GM23248 (cell line): ENCODE data around the gene LSM14A. TPM values are rescaled to one million over a fixed set of nuclear protein-coding genes. Genes with fewer than 3 reads are reported as not detected.
"Not testable (repeated sequence)": the region's sequence is repeated elsewhere in the genome, so short reads cannot be mapped to it uniquely, and the experiment has no call there.

Experiments used
- DNase-seq: peaks from one replicate; pipeline ENCODE4 v3.0.0-alpha.2; 2015
- H2AFZ ChIP-seq: fragments of 200-600 bp; sonication (generic); 2 replicates; pipeline ENCODE4 v1.6.1; 2016; ENCODE audit warnings: antibody characterized with exemption
- H3F3A ChIP-seq: fragments of 200-600 bp; sonication (generic); 2 replicates; pipeline ENCODE4 v1.6.1; 2016; ENCODE audit warnings: mild to moderate bottlenecking, antibody characterized with exemption, mixed run types; ENCODE audit not compliant: insufficient read depth
- H3K27ac ChIP-seq: fragments of 200-600 bp; sonication (generic); 2 replicates; pipeline ENCODE4 v1.5.1; 2016; ENCODE audit warnings: mild to moderate bottlenecking
- H3K27me3 ChIP-seq: fragments of 200-600 bp; sonication (generic); replicated peaks from 2 replicates; pipeline ENCODE4 v1.6.1; 2016; ENCODE audit warnings: mild to moderate bottlenecking; ENCODE audit not compliant: insufficient read depth
- H3K36me3 ChIP-seq: fragments of 200-600 bp; sonication (generic); 2 replicates; pipeline ENCODE4 v1.6.1; 2016; ENCODE audit warnings: low read depth, mild to moderate bottlenecking
- H3K4me1 ChIP-seq: fragments of 200-600 bp; sonication (generic); 2 replicates; pipeline ENCODE4 v1.6.1; 2016; ENCODE audit warnings: mild to moderate bottlenecking; ENCODE audit not compliant: insufficient read depth
- H3K4me2 ChIP-seq: fragments of 200-600 bp; sonication (generic); one replicate; pipeline ENCODE4 v1.6.1; 2016; ENCODE audit warnings: mild to moderate bottlenecking; ENCODE audit not compliant: unreplicated experiment
- H3K4me3 ChIP-seq: fragments of 200-600 bp; sonication (generic); 2 replicates; pipeline ENCODE4 v1.5.1; 2016; ENCODE audit warnings: mild to moderate bottlenecking
- H3K79me2 ChIP-seq: fragments of 200-600 bp; sonication (generic); 2 replicates; pipeline ENCODE4 v1.6.1; 2016; ENCODE audit warnings: mild to moderate bottlenecking; ENCODE audit not compliant: insufficient read depth
- H3K9ac ChIP-seq: fragments of 200-600 bp; sonication (generic); 2 replicates; pipeline ENCODE4 v1.6.1; 2016; ENCODE audit warnings: mild to moderate bottlenecking
- H3K9me2 ChIP-seq: fragments of 200-600 bp; sonication (generic); 2 replicates; pipeline ENCODE4 v1.6.1; 2016; ENCODE audit warnings: mixed run types, mild to moderate bottlenecking, moderate library complexity; ENCODE audit not compliant: insufficient read depth
- H3K9me3 ChIP-seq: fragments of 200-600 bp; sonication (generic); one replicate; pipeline ENCODE4 v1.6.1; 2017; ENCODE audit warnings: low read depth
- H4K20me1 ChIP-seq: fragments of 200-600 bp; sonication (generic); 2 replicates; pipeline ENCODE4 v1.6.0; 2016; ENCODE audit not compliant: insufficient read depth
- EZH2 ChIP-seq: fragments of 200-600 bp; sonication (generic); IDR thresholded peaks from 2 replicates; pipeline ENCODE4 v1.6.1; 2018; ENCODE audit warnings: antibody characterized with exemption, mild to moderate bottlenecking; ENCODE audit not compliant: insufficient read depth, poor library complexity, severe bottlenecking
- EZH2phosphoT487 ChIP-seq: fragments of 200-600 bp; sonication (generic); IDR thresholded peaks from 2 replicates; pipeline ENCODE4 v1.6.1; 2018; ENCODE audit warnings: antibody characterized with exemption, moderate library complexity, mild to moderate bottlenecking, low read depth; ENCODE audit not compliant: insufficient read depth
- WGBS, 2 experiments: methylation state at CpG; one replicate each; pipeline ENCODE4 v1.1.6; 2015 to 2017; ENCODE audit warnings: low lambda C conversion rate in 2 of 2, low coverage in 1 of 2; ENCODE audit errors: missing lambda C conversion rate in 2 of 2; 5-methylcytosine and 5-hydroxymethylcytosine counted together
- in situ Hi-C: fragments of 300-500 bp; cut with MboI; formaldehyde crosslinking; loops from 2 replicates; pipeline ENCODE4 v1.15.0; 2020
- polyA plus RNA-seq: library from polyadenylated mRNA; unstranded; fragments of >200 nt; fragmentation: Nextera tagmentation; extraction: Ambion mirVana; gene quantifications from 2 replicates; pipeline ENCODE4 v1.2.1, GENCODE V29; 2016
- total RNA-seq: library from RNA; depleted of rRNA; stranded (reverse); fragments of >200 nt; shearing (Covaris generic); gene quantifications from 2 replicates; pipeline ENCODE4 v1.2.3, GENCODE V29; 2014

Gene LSM14A
- total and polyA plus RNA-seq, 2 experiments from 2014 or later = 66.1 to 71.7 TPM

GRCh38 chr19:34151439-34151838 is 20.9 kb upstream of the LSM14A start:
- Histone ChIP-seq H3K4me2 (no peak overlapping the region), H3K79me2 (no peaks in the 10 kb centered on the region), H3F3A (no peaks in the 10 kb centered on the region), H3K27me3 (no peaks in the 10 kb centered on the region), H3K9me2 (no peaks in the 10 kb centered on the region), H3K27ac (no peak overlapping the region), H3K36me3 (no peaks in the 10 kb centered on the region), H3K4me3 (no peak overlapping the region), H4K20me1 (no peaks in the 10 kb centered on the region), H3K4me1 (no peaks in the 10 kb centered on the region), H3K9me3 (no peaks in the 10 kb centered on the region), H3K9ac (no peak overlapping the region), H2AFZ (no peak overlapping the region)
- in situ Hi-C loops = no loop called here
- no peak for TF ChIP-seq EZH2
- no peak for TF ChIP-seq EZH2phosphoT487
- DNase-seq = no peak
- WGBS, 2 experiments = 70% methylated on average over 5 of the region's 5 CpGs

- H3K9me3 ChIP-seq = no peaks in the 10 kb centered on the region
- H3F3A ChIP-seq = no peaks in the 10 kb centered on the region
- in situ Hi-C loops = no loop called here
- H3K27me3 ChIP-seq = no peaks in the 10 kb centered on the region
- no peaks in the 10 kb centered on the region for H4K20me1 ChIP-seq
- DNase-seq = no peak
- no peaks in the 10 kb centered on the region for H3K9me2 ChIP-seq
- H2AFZ ChIP-seq = no peak overlapping the region
- WGBS, 2 experiments = 63 to 77% methylated on average over 2 of the region's 2 CpGs
- no peaks in the 10 kb centered on the region for H3K79me2 ChIP-seq
- H3K9ac ChIP-seq = no peak overlapping the region
- H3K27ac ChIP-seq = no peak overlapping the region
- TF ChIP-seq EZH2 (no peak), EZH2phosphoT487 (no peak)
- H3K4me2 ChIP-seq = no peak overlapping the region
- no peaks in the 10 kb centered on the region for H3K36me3 ChIP-seq
- H3K4me1 ChIP-seq = no peaks in the 10 kb centered on the region
- no peak overlapping the region for H3K4me3 ChIP-seq
Observed at GRCh38 chr19:34154401-34154800, 17.9 kb upstream of the LSM14A start.

- Histone ChIP-seq H3K36me3 (no peaks in the 10 kb centered on the region), H3K4me3 (no peak overlapping the region), H3K79me2 (no peaks in the 10 kb centered on the region), H3K9me2 (no peaks in the 10 kb centered on the region), H3K9me3 (no peaks in the 10 kb centered on the region), H3K27ac (no peak overlapping the region), H3K9ac (no peak overlapping the region), H4K20me1 (no peaks in the 10 kb centered on the region), H3K4me1 (no peaks in the 10 kb centered on the region), H3K27me3 (no peaks in the 10 kb centered on the region), H3K4me2 (no peak overlapping the region), H2AFZ (no peak overlapping the region), H3F3A (no peaks in the 10 kb centered on the region)
- in situ Hi-C loops = no loop called here
- TF ChIP-seq EZH2 (no peak), EZH2phosphoT487 (no peak)
- peak; percentile 49 for DNase-seq
- WGBS, 2 experiments = 64 to 71% methylated on average over 5 of the region's 5 CpGs
Observed at GRCh38 chr19:34155686-34156085, 16.6 kb upstream of the LSM14A start.

- not testable (repeated sequence) for DNase-seq
Observed at GRCh38 chr19:34158966-34159365, 13.3 kb upstream of the LSM14A start.

GRCh38 chr19:34159541-34159940 is 12.8 kb upstream of the LSM14A start:
- in situ Hi-C loops, H3K4me1 ChIP-seq, H3K9me3 ChIP-seq, H3K27me3 ChIP-seq, H3K4me2 ChIP-seq, H2AFZ ChIP-seq, H3F3A ChIP-seq, H3K9me2 ChIP-seq, H3K79me2 ChIP-seq, H3K9ac ChIP-seq, H3K27ac ChIP-seq, H3K4me3 ChIP-seq, DNase-seq, H4K20me1 ChIP-seq, H3K36me3 ChIP-seq: not testable (repeated sequence)
- WGBS, 2 experiments = 88 to 90% methylated on average over 5 of the region's 5 CpGs

More at GRCh38 chr19:34158966-34159365, 13.3 kb upstream of the LSM14A start:
- H2AFZ ChIP-seq, H3K36me3 ChIP-seq, H3K79me2 ChIP-seq, H3K27me3 ChIP-seq, H3K9me3 ChIP-seq, H3K9me2 ChIP-seq, H3F3A ChIP-seq, H3K9ac ChIP-seq, H3K4me2 ChIP-seq, H3K4me1 ChIP-seq, H3K27ac ChIP-seq, H4K20me1 ChIP-seq, in situ Hi-C loops, H3K4me3 ChIP-seq: not testable (repeated sequence)
- WGBS, 2 experiments = 75 to 78% methylated on average over 7 of the region's 7 CpGs

- H3K4me3 ChIP-seq, H3K27ac ChIP-seq, in situ Hi-C loops, H2AFZ ChIP-seq, H3K36me3 ChIP-seq, DNase-seq, H3F3A ChIP-seq, H3K27me3 ChIP-seq, H3K9me3 ChIP-seq, H3K9ac ChIP-seq, H3K9me2 ChIP-seq, H4K20me1 ChIP-seq, H3K4me2 ChIP-seq, H3K4me1 ChIP-seq, H3K79me2 ChIP-seq: not testable (repeated sequence)
- WGBS, 2 experiments = 34 to 45% methylated on average over 2 of the region's 2 CpGs
Observed at GRCh38 chr19:34161902-34162301, 10.4 kb upstream of the LSM14A start.
